ENCODE results near the gene PDZD2.

- no peak for TF ChIP-seq POLR2A (IDR thresholded peaks at IDR 0.05; ENCODE audit: low read length)
- no peak for TF ChIP-seq GATA1 (IDR thresholded peaks at IDR 0.05; ENCODE audit: low read depth, low read length)
Observed at GRCh38 chr5:32123058-32123805, 484.3 kb downstream of the PDZD2 start.
